ENCODE data around the gene CEMIP.
"Not testable (repeated sequence)": the region's sequence is repeated elsewhere in the genome, so short reads cannot be mapped to it uniquely, and the experiment has no call there.

Gene CEMIP

DNA sequence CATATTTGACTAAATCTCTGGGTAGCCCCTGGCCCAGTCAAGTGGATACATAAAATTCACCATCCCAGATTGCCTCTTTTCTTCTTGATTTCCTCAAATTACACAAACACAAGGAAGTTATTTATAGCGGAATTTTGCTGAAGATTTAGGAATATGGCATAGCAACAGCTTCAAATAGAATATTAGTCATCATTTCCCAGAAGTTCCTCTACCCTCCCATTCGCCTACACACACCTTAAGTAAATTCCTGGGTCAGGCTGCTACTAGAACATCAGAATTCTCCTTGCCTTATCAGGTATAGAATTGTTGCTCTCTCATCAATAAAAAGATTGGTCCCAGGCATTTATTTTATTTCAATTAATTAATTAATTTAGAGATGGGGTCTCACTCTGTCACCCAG lies 178.8 kb downstream of the CEMIP start:
- no peak for DNase-seq

DNA sequence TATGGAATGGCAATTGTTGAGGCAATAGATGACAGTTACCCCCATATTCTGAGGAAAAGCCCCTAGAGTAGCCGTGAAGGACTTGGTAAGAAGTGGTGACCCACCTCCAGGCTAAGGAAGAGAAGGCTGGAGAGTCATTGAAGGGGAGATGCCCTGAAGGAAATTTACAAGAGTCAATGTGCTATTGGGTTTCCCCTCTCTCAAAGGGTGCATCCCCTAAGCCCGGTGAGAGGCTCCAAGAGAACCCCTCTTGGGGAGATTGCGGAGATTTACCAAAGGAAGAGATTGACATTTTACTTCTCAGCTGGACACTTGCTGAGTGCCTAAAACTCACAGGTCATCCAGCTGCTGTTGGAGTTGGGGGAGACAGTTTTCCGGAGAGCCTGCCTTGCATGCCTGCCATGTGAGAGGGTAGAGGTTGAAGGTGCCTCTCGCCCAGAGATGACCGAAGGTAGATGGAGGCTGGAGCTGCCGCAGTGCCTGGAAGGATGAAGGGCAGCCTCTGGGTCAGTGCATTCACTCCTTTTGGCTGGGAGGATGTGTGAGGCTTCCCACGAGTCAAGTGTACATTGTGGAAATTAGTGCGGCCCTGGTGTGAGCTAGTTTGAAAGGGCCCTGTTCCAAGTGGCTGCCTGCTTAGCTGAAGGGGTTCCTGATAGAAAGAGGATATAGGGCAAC lies 179.8 kb downstream of the CEMIP start:
- no peak for DNase-seq

DNA sequence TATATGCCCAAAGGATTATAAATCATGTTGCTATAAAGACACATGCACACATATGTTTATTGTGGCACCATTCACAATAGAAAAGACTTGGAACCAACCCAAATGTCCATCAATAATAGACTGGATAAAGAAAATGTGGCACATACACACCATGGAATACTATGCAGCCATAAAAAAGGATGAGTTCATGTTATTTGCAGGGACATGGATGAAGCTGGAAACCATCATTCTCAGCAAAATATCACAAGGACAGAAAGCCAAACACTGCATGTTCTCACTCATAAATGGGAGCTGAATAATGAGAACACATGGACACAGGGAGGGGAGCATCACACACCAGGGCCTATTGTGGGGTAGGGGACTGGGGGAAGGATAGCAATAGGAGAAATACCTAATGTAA lies 186.3 kb downstream of the CEMIP start:
- not testable (repeated sequence) for DNase-seq

DNA sequence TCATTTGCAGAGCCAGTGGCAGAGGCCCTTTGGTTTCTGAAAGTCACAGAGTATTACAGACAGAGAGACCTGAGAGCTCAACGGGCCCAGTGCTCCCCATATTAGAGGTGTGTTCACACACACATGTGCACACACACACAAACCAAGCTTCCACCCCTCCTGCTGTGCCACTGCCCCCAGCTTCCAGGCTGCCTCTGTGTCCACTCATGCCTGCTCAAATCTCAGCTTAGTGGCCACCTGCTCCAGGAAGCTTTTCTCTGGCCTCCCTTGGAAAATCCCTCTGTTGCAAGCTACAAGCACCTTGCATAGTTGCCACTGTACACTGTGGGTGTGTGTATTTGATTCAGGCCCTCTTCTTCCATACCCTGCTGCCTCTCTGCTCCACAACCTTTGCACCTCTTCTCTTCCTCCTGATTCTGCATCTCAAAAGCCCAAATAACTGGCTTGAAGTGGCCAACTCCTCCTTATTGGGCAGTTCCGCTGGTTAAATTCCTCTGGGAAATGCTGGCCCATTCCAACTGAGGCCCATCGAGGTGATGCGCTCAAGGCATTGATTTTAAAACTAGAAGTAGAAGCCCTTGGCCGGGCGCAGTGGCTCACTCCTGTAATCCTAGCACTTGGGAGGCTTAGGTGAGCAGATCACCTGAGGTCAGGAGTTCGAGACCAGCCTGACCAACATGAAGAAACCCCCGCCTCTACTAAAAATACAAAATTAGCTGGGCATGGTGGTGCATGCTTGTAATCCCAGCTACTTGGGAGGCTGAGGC lies 187.4 kb downstream of the CEMIP start:
- no peak for DNase-seq

DNA sequence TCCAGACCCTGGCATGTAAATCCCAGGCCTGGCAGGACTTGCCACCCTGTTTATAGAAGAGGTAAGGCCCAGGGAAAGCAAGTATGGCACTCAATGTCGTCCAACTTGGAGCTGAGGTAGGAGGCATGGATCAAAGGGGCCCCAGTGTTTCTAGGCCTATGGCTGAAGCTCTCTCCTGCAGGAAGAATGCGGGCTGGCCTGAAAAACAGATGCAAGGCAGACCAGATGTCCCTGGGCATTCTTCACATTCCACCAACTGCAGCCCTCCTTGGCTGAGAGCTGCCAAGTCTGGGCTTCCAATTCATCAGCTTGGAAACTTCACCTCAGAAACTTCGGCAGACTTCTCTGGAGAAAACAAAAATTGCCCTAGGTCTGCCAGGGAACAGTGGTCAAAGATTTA lies 188.3 kb downstream of the CEMIP start:
- DNase-seq, result no peak

DNA sequence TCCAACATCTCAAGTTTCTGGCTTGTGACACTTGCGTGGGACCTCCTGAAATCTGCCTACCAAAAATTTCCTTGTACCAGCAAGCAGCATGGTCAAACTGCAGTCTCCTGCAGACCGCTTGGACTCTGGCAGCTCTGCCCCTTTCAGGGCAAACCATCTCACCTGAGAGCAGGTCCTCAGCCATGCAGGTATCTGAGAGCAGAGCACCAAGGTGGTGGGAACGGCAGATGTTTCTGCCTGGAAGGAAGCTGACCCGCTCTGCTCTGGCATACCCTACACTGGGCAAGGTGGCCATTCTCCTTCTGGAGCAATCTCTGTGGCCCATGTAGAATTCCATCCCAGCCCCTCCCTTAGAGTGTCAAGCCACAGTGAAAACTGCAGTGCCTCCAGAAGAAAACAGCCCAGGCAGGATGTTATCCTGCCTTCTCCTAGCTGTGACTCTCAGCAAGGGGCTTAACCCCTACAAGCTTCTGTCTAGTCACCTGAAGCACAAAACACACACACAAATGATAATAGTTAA lies 188.9 kb downstream of the CEMIP start:
- DNase-seq, result no peak

DNA sequence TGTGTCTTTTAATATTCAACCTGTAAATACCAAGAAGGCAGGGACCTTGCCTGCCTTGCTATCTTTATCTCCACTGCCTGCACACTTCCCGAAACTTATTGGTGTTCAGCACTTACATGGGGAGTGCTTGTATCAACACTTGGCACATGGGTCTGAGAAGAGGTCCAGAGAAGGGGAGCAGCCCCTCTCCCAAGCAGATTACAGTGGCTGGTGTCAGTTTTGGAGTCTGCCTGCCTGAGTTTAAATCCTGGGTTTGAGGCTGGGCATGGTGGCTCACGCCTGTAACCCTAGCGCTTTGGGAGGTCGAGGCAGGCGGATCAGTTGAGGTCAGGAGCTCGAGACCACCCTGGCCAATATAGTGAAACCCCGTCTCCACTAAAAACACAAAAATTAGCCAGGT lies 190.1 kb downstream of the CEMIP start:
- DNase-seq, result no peak

DNA sequence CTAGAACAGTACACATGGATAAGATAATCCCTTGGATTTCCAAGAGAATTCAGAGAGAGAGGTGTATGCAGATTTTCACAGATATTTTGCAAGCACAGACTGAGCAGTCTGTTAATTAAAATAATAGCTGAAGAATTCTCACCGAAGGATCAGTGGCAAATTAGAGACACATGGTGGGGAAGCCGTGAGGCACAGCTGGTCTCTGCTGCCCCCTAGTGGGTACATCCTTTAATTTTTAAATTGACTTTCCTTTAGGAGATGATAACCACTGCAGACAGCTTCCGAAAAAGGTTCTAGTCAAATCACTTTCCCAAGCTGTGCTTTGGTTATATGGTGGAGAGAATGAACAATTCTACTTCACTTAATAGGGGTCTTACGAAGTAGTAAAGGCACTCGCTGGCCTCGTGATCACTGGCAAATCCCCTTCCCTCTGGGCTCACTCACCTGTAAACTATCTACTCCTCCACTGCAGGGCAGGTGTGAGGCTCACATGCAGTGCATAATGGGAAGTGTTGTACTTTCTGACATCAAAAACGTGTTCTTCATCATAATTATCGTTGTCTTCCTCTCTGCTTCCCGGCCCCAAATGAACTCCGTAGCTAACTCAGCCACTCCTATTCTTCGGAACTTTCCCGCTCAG lies 191.0 kb downstream of the CEMIP start:
- DNase-seq, result peak; percentile 58

DNA sequence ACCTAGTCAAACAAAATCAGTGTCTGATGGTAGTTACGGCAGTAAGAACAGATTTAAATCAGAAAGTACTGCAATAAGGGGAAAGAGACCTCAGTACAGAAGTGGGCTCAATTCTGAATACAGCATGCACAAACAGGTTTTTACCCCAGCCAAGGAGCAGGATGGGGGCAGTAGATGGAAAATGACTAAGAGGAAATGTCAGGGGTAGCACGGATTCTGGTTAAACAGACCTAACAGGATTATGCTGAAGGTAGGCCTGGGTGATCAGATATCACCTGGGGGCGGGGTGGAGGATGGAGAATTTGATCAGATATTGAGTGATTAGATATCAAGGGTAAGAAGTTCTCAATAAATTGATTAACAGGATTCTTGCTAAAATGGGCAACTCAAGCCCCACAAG lies 191.5 kb downstream of the CEMIP start:
- no peak for DNase-seq

DNA sequence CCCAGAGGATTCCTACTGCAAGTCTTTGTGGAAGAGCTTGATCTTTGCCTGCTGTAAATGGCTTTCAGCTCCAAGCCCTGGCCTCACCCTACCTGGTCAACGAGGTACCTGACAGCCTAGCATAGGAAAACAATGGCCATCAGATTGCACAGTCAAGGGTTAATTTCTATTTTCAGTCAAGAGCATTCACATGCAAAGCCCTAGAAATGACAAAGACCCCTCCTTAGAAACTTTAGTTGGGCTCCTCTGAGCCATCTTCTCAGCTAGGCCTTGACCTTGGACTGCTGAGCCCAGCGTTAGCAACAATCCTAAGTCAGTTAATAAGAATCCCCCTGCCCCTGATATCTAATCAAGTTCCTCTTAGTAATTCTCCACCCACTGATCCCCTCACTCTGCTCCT lies 192.0 kb downstream of the CEMIP start:
- DNase-seq, result no peak

DNA sequence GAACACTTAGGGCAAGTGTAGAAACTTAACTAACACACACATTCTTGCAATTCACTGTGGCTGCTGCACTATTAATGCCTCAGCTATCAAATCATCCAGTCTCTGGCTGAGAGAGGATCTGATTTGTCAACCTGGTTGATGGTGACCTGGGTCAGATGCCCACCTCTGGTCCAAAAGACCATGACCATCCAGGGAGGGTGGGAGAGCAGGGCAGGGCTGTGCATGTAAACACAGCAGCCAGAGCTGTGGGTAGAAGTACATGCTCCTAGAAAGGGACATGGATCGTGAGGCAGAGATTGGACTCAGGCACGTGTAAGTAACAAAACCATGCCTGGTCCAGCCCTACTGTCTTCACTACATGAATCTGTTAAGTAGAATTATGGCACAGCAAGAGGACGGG lies 193.1 kb downstream of the CEMIP start:
- no peak for DNase-seq

DNA sequence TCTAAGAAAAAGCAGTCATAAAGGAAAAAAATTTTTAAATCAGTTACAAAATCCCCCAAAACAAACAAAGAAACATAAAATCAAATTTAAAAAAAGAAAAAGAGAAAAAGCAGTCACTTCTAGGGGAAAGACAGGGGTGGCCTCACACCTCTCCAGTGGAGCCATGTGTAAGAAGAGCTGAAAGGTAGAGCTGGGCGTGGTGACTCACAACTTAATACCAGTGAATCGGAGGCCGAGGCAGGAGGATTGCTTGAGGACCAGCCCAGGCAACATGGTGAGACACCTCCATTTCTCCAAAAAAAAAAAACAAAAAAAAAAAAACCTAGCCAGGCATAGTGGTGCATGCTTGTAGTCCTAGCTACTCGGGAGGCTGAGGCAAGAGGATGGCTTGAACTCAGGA lies 195.7 kb downstream of the CEMIP start:
- no peak for DNase-seq

DNA sequence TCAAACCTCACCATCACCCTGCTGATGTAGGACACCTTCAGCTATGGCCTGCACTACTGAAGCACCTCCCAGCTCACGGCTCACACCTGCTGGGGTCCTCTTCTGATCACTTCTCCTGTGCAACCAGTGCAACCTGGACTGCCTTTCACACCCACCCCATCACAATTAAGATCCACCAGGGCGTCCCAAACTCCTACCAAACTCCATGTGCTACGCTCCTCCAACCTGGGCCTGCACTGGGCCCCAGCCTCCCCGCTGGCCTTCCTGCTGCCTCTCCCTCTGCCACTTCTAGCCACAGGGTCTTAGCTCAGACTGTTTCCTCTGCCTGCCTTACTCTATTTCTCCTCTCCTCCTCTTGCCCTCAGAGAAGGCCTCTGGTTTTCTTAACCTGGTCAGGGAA lies 197.7 kb downstream of the CEMIP start:
- DNase-seq, result no peak

DNA sequence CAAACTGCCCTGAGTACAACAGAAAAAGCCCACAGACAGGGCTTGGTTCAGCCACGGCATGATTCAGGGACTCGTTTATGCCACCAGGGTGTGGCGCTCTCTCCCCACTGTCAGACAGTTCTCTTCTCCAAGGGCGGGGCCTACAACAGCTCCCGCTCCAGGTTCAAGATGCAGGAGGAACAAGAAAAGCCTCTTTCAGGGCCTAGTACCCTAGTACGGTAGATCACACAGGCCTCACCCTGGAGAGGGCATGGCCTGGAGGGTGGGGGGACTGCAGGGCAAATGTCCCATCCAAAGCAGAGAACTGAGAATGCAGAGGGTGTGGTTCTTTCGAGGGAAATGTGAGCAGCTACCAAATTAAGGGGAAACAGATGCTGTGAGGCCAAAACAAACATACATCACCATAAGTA lies 198.5 kb downstream of the CEMIP start:
- DNase-seq, result peak; percentile 31

DNA sequence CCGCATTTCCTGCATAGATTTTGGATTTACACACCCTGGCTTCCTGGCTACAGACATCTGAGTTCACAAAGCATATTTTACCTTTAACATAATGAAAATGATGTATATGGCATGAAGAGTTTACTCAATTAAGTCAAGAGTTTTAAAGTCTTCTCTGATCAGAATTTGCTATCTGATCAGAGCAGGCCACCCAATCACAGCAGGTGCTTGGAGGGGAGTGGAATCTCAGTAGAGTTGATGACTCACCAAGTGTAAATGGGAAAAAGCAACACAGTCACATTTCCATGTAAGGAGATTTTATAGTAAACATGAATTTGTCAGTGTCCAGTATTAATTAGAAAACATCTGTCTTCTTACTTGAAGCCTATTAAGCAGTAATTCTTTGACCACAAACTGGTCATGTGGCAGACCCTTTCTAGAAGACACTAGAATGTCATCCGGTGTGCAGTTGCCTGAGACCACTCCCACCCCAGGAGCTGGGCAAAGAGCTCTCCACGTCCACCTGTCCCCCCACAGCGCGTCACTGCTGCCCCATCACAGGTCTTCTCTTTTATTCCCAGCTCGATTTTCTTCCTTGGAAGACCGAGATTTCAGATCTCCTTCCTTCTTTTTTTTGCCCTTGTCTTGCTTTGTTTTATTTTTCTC lies 199.6 kb downstream of the CEMIP start:
- no peak for DNase-seq

DNA sequence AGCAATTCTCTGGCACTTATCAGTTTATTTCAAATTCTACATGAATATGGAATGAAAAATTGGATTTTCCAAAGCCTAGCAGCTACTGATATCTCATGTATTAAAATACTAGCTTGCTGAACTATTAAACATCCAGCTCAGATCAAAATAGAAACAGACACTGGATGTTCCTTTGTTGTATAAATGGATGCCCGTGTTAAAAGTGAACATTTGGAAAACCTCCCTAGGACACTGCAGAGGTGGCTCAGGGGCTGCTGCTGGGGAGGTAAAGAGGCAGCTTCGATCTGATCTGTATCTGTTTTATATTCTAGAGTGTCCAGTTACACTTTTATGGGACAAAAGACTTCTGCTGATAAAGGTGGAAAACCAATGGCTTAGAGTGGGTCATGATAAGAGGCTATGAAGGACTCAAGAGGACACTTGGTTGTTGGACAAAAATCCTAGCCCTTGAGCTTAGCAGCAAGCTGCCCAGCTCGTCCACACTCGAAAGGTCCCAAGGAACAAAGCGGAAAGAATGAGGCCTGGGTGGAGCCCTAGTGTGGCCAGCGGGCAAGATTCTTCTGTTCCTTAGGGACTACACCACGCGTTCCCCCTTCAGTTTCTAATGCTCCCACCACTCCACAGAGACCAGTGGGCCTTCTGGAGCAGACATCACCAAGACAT lies 200.5 kb downstream of the CEMIP start:
- no peak for DNase-seq

DNA sequence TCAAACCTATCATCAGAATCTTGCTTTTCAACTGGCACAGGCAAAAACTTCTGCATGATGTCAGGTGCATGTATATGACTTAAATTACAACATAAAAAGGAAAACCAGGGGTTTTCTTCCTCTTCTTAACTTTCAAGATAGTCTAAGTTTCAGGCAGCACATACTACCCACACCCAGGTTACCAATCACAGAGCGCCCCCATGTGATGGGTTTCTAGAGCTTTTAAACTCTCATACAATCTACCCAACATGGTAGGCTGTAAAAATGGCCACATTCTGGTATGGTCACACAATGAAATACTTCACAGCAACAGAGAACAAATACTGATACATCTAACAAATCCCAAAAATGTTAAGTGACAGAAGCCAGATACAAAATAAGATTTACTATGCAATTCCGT lies 203.0 kb downstream of the CEMIP start:
- no peak for DNase-seq

DNA sequence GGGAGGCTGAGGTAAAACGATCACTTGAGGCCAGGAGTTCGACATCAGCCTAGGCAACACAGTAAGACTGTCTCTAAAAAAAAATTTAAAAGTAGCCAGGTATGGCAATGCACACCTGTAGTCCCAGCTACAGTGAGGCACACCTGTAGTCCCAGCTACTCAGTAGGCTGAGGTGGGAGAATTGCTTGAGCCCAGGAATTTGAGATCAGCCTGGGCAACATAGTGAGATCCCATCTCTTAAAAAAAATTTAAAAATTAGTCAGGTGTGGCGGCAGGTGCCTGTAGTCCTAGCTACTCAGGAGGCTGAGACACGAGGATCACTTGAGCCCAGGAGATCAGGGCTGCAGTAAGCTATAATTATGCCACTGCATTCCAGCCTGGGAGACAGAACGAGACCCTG lies 203.7 kb downstream of the CEMIP start:
- DNase-seq, result no peak

DNA sequence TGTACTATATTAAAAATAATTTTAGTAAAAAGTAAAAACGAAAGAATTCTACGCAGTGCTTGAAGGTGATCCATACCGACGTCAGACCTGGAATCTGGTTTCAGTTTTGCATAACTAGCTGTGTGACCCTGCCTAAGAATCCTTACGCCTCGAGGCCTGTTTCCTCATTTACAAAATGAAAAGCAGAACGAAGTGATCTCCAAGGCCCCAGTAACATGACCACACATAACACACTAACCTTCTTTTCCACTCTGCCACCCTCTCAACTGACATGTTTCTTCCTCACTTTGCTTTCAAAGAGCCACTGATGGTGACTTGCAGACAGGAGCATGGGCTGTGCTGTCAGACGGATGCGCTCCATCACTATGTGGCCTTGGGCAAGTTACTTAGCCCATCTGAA lies 205.7 kb downstream of the CEMIP start:
- no peak for DNase-seq

DNA sequence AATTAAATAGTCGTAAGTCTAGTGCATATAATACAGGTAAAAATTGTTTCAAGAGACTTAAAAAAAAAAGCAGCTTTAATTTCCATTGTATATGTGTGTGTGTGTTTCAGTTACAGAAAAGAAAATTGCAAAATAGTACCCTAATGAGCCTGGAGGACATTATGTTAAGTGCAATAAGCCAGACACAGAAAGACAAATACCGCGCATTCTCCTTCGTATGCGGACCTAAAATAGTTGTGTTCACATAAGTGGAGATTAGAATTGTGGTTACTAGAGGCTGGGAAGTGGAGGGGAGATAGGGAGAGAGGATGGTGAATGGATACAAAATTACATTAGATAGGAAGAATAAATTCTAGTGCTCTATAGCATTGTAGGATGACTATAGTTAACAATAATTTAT lies 206.8 kb downstream of the CEMIP start:
- no peak for DNase-seq

DNA sequence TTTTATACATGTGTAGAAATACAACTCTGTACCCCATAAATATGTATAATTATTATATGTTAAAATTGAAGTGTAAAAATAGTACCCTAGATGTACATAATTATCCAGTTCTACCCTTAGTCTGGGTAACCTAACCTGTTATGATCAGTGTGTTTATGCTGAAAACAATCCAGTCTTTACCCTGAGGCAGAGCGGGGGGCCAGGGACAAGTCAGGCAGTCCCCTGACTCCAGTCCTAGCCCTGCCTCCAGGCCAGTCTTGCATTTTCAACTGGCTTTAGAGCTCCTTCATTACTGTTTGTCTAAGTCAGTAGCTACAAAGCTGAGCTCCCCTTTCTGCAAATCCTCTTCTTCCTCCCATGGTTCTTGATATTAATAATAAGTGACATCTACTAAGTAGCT lies 207.3 kb downstream of the CEMIP start:
- no peak for DNase-seq

DNA sequence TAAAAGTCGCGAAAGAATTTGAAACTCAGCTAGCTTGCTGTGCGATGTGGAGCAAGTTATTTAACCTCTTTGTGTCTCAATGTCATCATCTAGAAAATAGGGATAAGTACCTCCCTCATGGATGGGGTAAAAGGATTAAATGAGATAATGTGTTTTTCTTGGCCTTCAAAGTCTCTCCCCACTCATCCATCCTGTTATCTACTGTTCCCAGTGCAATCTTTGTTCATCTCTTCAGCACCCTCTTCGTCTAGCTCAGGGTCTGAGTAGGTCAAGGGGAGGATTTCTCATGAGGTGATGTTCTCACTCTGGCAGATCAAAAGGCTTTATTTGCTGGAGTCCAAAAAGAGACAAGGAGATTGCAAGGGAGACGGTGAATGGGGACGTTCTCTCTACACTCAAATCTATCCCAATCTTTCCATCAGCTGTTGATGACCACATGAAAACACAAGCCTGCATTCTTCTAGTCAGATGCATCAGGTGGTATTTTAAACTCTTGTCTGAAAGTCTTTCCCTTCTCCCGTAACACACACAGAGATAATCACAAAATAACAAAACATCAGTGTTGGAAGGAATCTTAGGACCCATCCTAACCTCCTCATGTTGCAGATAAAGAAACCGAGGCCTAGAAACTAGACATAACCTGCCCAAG lies 209.1 kb downstream of the CEMIP start:
- no peak for DNase-seq

Measured in stimulated activated CD4-positive, alpha-beta T cell treated with anti-CD3 and anti-CD28 coated beads, Interleukin-4, amount 100 ng/mL, for 1 hour (primary cell).